Measurements from ENCODE around the gene TRNP1. TPM values are rescaled to one million over a fixed set of nuclear protein-coding genes. Genes with fewer than 3 reads are reported as not detected.

TRNP1 gene
- total and polyA plus RNA-seq, 10 of the 15 experiments (the other 5 are each of a cell fraction or from before 2014, with no cell fraction given) = 0.13 TPM; not detected in 9

DNA sequence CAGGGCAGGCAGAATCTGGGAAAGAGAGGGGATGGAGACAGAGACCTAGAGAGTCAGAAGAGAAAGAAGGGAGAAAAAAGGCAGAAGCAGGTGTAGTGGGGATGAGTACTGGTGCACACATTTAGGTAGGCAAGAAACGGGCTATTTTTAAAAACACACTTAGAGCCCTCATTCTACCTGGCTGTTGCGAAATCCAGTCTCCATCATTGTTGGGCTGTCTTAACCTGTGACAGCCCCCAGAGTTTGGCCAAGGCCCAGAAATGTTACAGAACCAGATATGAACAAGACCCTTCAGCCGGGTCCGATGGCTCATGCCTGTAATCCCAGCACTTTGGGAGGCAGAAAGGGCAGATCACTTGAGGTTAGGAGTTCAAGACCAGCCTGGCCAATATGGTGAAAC is 20.7 kb upstream of the TRNP1 start:
- H3K4me3 ChIP-seq = no peak overlapping the region
- no peaks in the 10 kb centered on the region for H3K4me1 ChIP-seq (ENCODE audit: control insufficient read depth, insufficient read depth, low read length)
- in situ Hi-C loops (cut with MboI) = no loop called here
- ATAC-seq (no peak), DNase-seq (ENCODE audit: low read depth, low spot score) (no peak), FAIRE-seq (no peak)
- no peaks in the 10 kb centered on the region for H3K79me2 ChIP-seq (ENCODE audit: control insufficient read depth, insufficient read depth, low read length)
- TF ChIP-seq RFX5 (IDR thresholded peaks at IDR 0.05; ENCODE audit: low read depth, low read length) = no peak
- TF ChIP-seq STAT1 (conservative IDR thresholded peaks at IDR 0.05) = no peak
- no peak for TF ChIP-seq PAX5 (IDR thresholded peaks at IDR 0.05; ENCODE audit: borderline replicate concordance, low read depth, low read length)
- no peak for TF ChIP-seq NR2F1 (conservative IDR thresholded peaks at IDR 0.05)
- no peak for TF ChIP-seq RBBP5 (conservative IDR thresholded peaks at IDR 0.05)
- no peak for TF ChIP-seq SPI1 (IDR thresholded peaks at IDR 0.05; ENCODE audit: borderline replicate concordance, insufficient read depth, low read depth, low read length)
- TF ChIP-seq PML (IDR thresholded peaks at IDR 0.05; ENCODE audit: low read length) = no peak
- no peak for TF ChIP-seq NFYA (IDR thresholded peaks at IDR 0.05; ENCODE audit: borderline replicate concordance, low read depth, low read length)
- no peak for TF ChIP-seq SIX5 (IDR thresholded peaks at IDR 0.05; ENCODE audit: low read depth, low read length, severe bottlenecking)
- no peak for TF ChIP-seq BHLHE40 (IDR thresholded peaks at IDR 0.05; ENCODE audit: borderline replicate concordance in 1 of 2, low read depth in 2 of 2, low read length in 1 of 2)
- no peak for TF ChIP-seq NFYB (IDR thresholded peaks at IDR 0.05; ENCODE audit: insufficient read depth, low read depth, low read length)
- TF ChIP-seq, protein P1, sequence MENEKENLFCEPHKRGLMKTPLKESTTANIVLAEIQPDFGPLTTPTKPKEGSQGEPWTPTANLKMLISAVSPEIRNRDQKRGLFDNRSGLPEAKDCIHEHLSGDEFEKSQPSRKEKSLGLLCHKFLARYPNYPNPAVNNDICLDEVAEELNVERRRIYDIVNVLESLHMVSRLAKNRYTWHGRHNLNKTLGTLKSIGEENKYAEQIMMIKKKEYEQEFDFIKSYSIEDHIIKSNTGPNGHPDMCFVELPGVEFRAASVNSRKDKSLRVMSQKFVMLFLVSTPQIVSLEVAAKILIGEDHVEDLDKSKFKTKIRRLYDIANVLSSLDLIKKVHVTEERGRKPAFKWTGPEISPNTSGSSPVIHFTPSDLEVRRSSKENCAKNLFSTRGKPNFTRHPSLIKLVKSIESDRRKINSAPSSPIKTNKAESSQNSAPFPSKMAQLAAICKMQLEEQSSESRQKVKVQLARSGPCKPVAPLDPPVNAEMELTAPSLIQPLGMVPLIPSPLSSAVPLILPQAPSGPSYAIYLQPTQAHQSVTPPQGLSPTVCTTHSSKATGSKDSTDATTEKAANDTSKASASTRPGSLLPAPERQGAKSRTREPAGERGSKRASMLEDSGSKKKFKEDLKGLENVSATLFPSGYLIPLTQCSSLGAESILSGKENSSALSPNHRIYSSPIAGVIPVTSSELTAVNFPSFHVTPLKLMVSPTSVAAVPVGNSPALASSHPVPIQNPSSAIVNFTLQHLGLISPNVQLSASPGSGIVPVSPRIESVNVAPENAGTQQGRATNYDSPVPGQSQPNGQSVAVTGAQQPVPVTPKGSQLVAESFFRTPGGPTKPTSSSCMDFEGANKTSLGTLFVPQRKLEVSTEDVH (IDR thresholded peaks at IDR 0.05; ENCODE audit: low read depth, partially characterized antibody) = no peak
- TF ChIP-seq SREBF1 (IDR thresholded peaks at IDR 0.05; ENCODE audit: low read length) = no peak
- no peak for TF ChIP-seq ZNF384 (IDR thresholded peaks at IDR 0.05; ENCODE audit: borderline replicate concordance, low read depth, low read length)
- TF ChIP-seq YBX1 (IDR thresholded peaks at IDR 0.05) = no peak
- TF ChIP-seq IKZF1 (conservative IDR thresholded peaks at IDR 0.05) = no peak
- TF ChIP-seq, protein P2, sequence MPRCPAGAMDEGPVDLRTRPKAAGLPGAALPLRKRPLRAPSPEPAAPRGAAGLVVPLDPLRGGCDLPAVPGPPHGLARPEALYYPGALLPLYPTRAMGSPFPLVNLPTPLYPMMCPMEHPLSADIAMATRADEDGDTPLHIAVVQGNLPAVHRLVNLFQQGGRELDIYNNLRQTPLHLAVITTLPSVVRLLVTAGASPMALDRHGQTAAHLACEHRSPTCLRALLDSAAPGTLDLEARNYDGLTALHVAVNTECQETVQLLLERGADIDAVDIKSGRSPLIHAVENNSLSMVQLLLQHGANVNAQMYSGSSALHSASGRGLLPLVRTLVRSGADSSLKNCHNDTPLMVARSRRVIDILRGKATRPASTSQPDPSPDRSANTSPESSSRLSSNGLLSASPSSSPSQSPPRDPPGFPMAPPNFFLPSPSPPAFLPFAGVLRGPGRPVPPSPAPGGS (IDR thresholded peaks at IDR 0.05; ENCODE audit: borderline replicate concordance, insufficient read depth, low read depth, low read length, poor library complexity, severe bottlenecking) = no peak
- TF ChIP-seq, protein P3, sequence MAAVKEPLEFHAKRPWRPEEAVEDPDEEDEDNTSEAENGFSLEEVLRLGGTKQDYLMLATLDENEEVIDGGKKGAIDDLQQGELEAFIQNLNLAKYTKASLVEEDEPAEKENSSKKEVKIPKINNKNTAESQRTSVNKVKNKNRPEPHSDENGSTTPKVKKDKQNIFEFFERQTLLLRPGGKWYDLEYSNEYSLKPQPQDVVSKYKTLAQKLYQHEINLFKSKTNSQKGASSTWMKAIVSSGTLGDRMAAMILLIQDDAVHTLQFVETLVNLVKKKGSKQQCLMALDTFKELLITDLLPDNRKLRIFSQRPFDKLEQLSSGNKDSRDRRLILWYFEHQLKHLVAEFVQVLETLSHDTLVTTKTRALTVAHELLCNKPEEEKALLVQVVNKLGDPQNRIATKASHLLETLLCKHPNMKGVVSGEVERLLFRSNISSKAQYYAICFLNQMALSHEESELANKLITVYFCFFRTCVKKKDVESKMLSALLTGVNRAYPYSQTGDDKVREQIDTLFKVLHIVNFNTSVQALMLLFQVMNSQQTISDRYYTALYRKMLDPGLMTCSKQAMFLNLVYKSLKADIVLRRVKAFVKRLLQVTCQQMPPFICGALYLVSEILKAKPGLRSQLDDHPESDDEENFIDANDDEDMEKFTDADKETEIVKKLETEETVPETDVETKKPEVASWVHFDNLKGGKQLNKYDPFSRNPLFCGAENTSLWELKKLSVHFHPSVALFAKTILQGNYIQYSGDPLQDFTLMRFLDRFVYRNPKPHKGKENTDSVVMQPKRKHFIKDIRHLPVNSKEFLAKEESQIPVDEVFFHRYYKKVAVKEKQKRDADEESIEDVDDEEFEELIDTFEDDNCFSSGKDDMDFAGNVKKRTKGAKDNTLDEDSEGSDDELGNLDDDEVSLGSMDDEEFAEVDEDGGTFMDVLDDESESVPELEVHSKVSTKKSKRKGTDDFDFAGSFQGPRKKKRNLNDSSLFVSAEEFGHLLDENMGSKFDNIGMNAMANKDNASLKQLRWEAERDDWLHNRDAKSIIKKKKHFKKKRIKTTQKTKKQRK (IDR thresholded peaks at IDR 0.05; ENCODE audit: low read depth, low read length) = no peak
- SMC1A ChIA-PET (ENCODE audit: uncharacterized antibody, unreplicated experiment) = no interaction called here
- BruUV-seq (replicated peaks) = no TSS peak
- H3K4me2 ChIP-seq (ENCODE audit: control insufficient read depth, insufficient read depth) = no peak overlapping the region
- H3K9me3 ChIP-seq (replicated peaks; ENCODE audit: control insufficient read depth, insufficient read depth, low read length) = no peaks in the 10 kb centered on the region
- RAD21 ChIA-PET (ENCODE audit: unreplicated experiment) = no interaction called here
- no peaks in the 10 kb centered on the region for H4K20me1 ChIP-seq (ENCODE audit: control insufficient read depth, insufficient read depth)
- no peaks in the 10 kb centered on the region; a peak in 2 of 4 replicates for H3K27me3 ChIP-seq (replicated peaks in 1 of 2; ENCODE audit: control insufficient read depth in 2 of 2, insufficient read depth in 2 of 2, low read length in 1 of 2)
- H2AFZ ChIP-seq (ENCODE audit: control insufficient read depth, low read depth, low read length) = no peak overlapping the region
- intact Hi-C loops (cut with micrococcal nuclease; ENCODE audit: unreplicated experiment) = no loop called here
- H3K9ac ChIP-seq (ENCODE audit: control insufficient read depth, insufficient read depth, low read length) = no peak overlapping the region
- no peak overlapping the region for H3K27ac ChIP-seq (ENCODE audit: control insufficient read depth, insufficient read depth)
- POLR2A ChIA-PET = no interaction called here
- H3K36me3 ChIP-seq (ENCODE audit: control insufficient read depth in 2 of 2, insufficient read depth in 2 of 2, low read length in 1 of 2) = no peaks in the 10 kb centered on the region
- CTCF ChIA-PET = no interaction called here
- 54% methylated on average over 4 of the region's 4 CpGs for WGBS (ENCODE audit: insufficient coverage, insufficient replicate concordance, low lambda C conversion rate, missing lambda C conversion rate)

Measured in GM12878 (cell line).